HepG2 (cell line): Measurements from ENCODE around the gene THSD8. TPM values are rescaled to one million over a fixed set of nuclear protein-coding genes. Genes with fewer than 3 reads are reported as not detected.

Experiments
- AFF4 ChIP-seq: sonication (generic); formaldehyde crosslinking; IDR thresholded peaks from 2 replicates; pipeline ENCODE4 v1.4.0; 2020; ENCODE audit warnings: missing genetic modification reagents
- ARHGAP35 ChIP-seq: sonication (generic); formaldehyde crosslinking; IDR thresholded peaks from 2 replicates; pipeline ENCODE4 v1.9.0; 2022; ENCODE audit warnings: mild to moderate bottlenecking, inconsistent platforms, moderate library complexity, missing genetic modification reagents, borderline replicate concordance
- CBX2 ChIP-seq, 2 experiments: fragments of 200-600 bp in 1 of 2; sonication (generic); formaldehyde crosslinking in 1 of 2; IDR thresholded peaks; 2 replicates each; pipeline versions ENCODE4 v1.7.0 to v1.8.1; 2018 to 2022; ENCODE audit warnings: low read depth in 2 of 2, low read length in 1 of 2, mild to moderate bottlenecking in 1 of 2, missing genetic modification reagents in 1 of 2
- JUND ChIP-seq: sonication (generic); formaldehyde crosslinking; IDR thresholded peaks from 2 replicates; pipeline ENCODE4 v1.8.0; 2022; ENCODE audit warnings: mild to moderate bottlenecking, missing genetic modification reagents
- MXD1 ChIP-seq: sonication (generic); formaldehyde crosslinking; IDR thresholded peaks from 2 replicates; pipeline ENCODE4 v1.4.0; 2020; ENCODE audit warnings: mild to moderate bottlenecking, missing genetic modification reagents
- MXD3 ChIP-seq: IDR thresholded peaks from 2 replicates; pipeline ENCODE4 v1.6.1; 2016; ENCODE audit warnings: mild to moderate bottlenecking, missing biosample characterization, missing genetic modification reagents
- PAWR ChIP-seq: sonication (generic); formaldehyde crosslinking; IDR thresholded peaks from 2 replicates; pipeline ENCODE4 v1.4.0; 2020; ENCODE audit warnings: missing genetic modification reagents, mild to moderate bottlenecking, borderline replicate concordance
- REST ChIP-seq, 2 experiments: IDR thresholded peaks; 2 replicates each; pipeline ENCODE4 v1.6.1; 2011 to 2012; ENCODE audit warnings: low read length in 2 of 2, borderline replicate concordance in 1 of 2, low read depth in 1 of 2, mild to moderate bottlenecking in 1 of 2, moderate library complexity in 1 of 2
- ZBTB1 ChIP-seq: sonication (generic); formaldehyde crosslinking; IDR thresholded peaks from 2 replicates; pipeline ENCODE4 v1.4.0; 2020; ENCODE audit warnings: missing genetic modification reagents, borderline replicate concordance
- ZNF317 ChIP-seq: sonication (generic); formaldehyde crosslinking; IDR thresholded peaks from 2 replicates; pipeline ENCODE4 v1.5.0; 2020; ENCODE audit warnings: mild to moderate bottlenecking, missing genetic modification reagents
- ZNF335 ChIP-seq: sonication (generic); formaldehyde crosslinking; IDR thresholded peaks from 2 replicates; pipeline ENCODE4 v1.4.0; 2020; ENCODE audit warnings: missing genetic modification reagents
- ZNF468 ChIP-seq: sonication (generic); formaldehyde crosslinking; IDR thresholded peaks from 2 replicates; pipeline ENCODE4 v1.8.0; 2022; ENCODE audit warnings: mild to moderate bottlenecking, moderate library complexity, missing genetic modification reagents
- ZNF543 ChIP-seq: sonication (generic); formaldehyde crosslinking; IDR thresholded peaks from 2 replicates; pipeline ENCODE4 v1.4.0; 2020; ENCODE audit warnings: mild to moderate bottlenecking, missing genetic modification reagents
- ZNF639 ChIP-seq: conservative IDR thresholded peaks from 2 replicates; pipeline ENCODE4 v1.6.1; 2018; ENCODE audit warnings: missing genetic modification reagents
- ZUFSP ChIP-seq: sonication (generic); formaldehyde crosslinking; IDR thresholded peaks from 2 replicates; pipeline ENCODE4 v1.9.0; 2021; ENCODE audit warnings: missing genetic modification reagents, mild to moderate bottlenecking, borderline replicate concordance
- polyA plus RNA-seq, 8 experiments: library from polyadenylated mRNA; depleted of rRNA in 3 of 8; stranded (reverse) in 7 of 8; unstranded in 1 of 8; fragments of >200 nt; fragmentation: Illumina TruSeq in 4 of 8; extraction: Trizol in 4 of 8; gene quantifications; 2 replicates each; pipeline versions ENCODE4 v1.2.1 to v1.2.3, GENCODE V29; 2011 to 2016; ENCODE audit warnings: low read depth in 4 of 8, missing spikeins in 1 of 8, mixed read lengths in 1 of 8; ENCODE audit not compliant: insufficient read depth in 1 of 8
- total RNA-seq, 5 experiments: library from RNA; depleted of rRNA; stranded (reverse); fragments of >200 nt; fragmentation: Illumina TruSeq; extraction: Trizol; gene quantifications; 2 replicates each; pipeline ENCODE4 v1.2.3, GENCODE V29; 2016; ENCODE audit warnings: low read depth in 1 of 5

Gene THSD8
- total and polyA plus RNA-seq, 2 of the 13 experiments (the other 11 are each of a cell fraction or from before 2014, with no cell fraction given): 4.8 to 14.9 TPM

GRCh38 chr19:12793290-12794195 lies 8.3 kb upstream of the THSD8 start (continued):
- TF ChIP-seq CBX2 (IDR thresholded peaks at IDR 0.05; ENCODE audit: low read depth, low read length): no peak
- TF ChIP-seq CBX2 (CRISPR knock-in tag; IDR thresholded peaks at IDR 0.05; ENCODE audit: low read depth): no peak
- TF ChIP-seq MXD3 (CRISPR knock-in tag): peak; percentile 80; the same call in 1 of the 2 replicates
- no peak for TF ChIP-seq AFF4 (CRISPR knock-in tag)
- TF ChIP-seq ZNF317: no peak
- TF ChIP-seq ZUFSP (CRISPR knock-in tag): no peak
- no peak for TF ChIP-seq ZNF543
- TF ChIP-seq ARHGAP35 (CRISPR knock-in tag): no peak
- TF ChIP-seq ZNF468 (CRISPR knock-in tag): no peak
- no peak for TF ChIP-seq REST (IDR thresholded peaks at IDR 0.05; ENCODE audit: borderline replicate concordance in 1 of 2, low read depth in 1 of 2, low read length in 2 of 2)
- TF ChIP-seq PAWR (CRISPR knock-in tag): no peak
- peak; percentile 45; the same call in 1 of the 2 replicates for TF ChIP-seq MXD1 (CRISPR knock-in tag)
- no peak for TF ChIP-seq JUND (CRISPR knock-in tag)
- no peak for TF ChIP-seq ZBTB1 (CRISPR knock-in tag)
- TF ChIP-seq ZNF335 (CRISPR knock-in tag): peak; percentile 71; the same call in 1 of the 2 replicates
- peak; percentile 66; the same call in 1 of the 2 replicates for TF ChIP-seq ZNF639 (CRISPR knock-in tag)
